PC-3 (cell line): ENCODE measurements around the gene TSGA10. TPM values are rescaled to one million over a fixed set of nuclear protein-coding genes. Genes with fewer than 3 reads are reported as not detected.

ENCODE experiments used
- ATAC-seq: fragments of 200-7000 bp; cut with Tn5 transposase; 2 replicates; pipeline ENCODE4 v1.9.1; 2020; ENCODE audit warnings: mild to moderate bottlenecking, moderate library complexity
- BruUV-seq: library from RNA; stranded (reverse); fragments of 400-500 nt; replicated peaks from 2 replicates; lab custom pipeline; 2021; lab: Mats Ljungman, UMichigan
- CTCF ChIA-PET: fragments of 300-600 bp; sonication (Branson Sonifier 250); formaldehyde crosslinking; loops from one replicate; lab custom pipeline; 2022; ENCODE audit warnings: antibody characterized with exemption; lab: Charles Lee
- POLR2A ChIA-PET: fragments of 300-600 bp; sonication (Branson Sonifier 250); formaldehyde crosslinking; loops from one replicate; lab custom pipeline; 2022; ENCODE audit warnings: antibody characterized with exemption; ENCODE audit not compliant: unreplicated experiment; lab: Charles Lee
- DNase-seq: peaks from one replicate; pipeline ENCODE4 v3.0.0-alpha.2; 2015
- H2AFZ ChIP-seq: fragments of 300-600 bp; sonication (generic); 2 replicates; pipeline ENCODE4 v1.6.0; 2016; ENCODE audit warnings: antibody characterized with exemption, low read length
- H3F3A ChIP-seq: fragments of 300-600 bp; sonication (generic); one replicate; pipeline ENCODE4 v1.6.0; 2017; ENCODE audit warnings: antibody characterized with exemption, low read length, control low read depth, mild to moderate bottlenecking; ENCODE audit not compliant: unreplicated experiment
- H3K27ac ChIP-seq: fragments of 300-600 bp; sonication (generic); 2 replicates; pipeline ENCODE4 v1.5.1; 2016; ENCODE audit warnings: mild to moderate bottlenecking, low read length
- H3K27me3 ChIP-seq: fragments of 300-600 bp; sonication (generic); 2 replicates; pipeline ENCODE4 v1.6.1; 2016; ENCODE audit warnings: low read length, mixed read lengths
- H3K36me3 ChIP-seq: fragments of 300-600 bp; sonication (generic); 2 replicates; pipeline ENCODE4 v1.6.1; 2016; ENCODE audit warnings: low read depth, mixed run types, low read length, mixed read lengths
- H3K4me1 ChIP-seq: fragments of 300-600 bp; sonication (generic); 2 replicates; pipeline ENCODE4 v1.5.1; 2016; ENCODE audit warnings: low read length; ENCODE audit not compliant: insufficient read depth
- H3K4me2 ChIP-seq: fragments of 300-600 bp; sonication (generic); 2 replicates; pipeline ENCODE4 v1.6.0; 2016; ENCODE audit warnings: low read length
- H3K4me3 ChIP-seq: fragments of 300-600 bp; sonication (generic); 2 replicates; pipeline ENCODE4 v1.5.1; 2016; ENCODE audit warnings: mild to moderate bottlenecking, low read length, mixed read lengths
- H3K79me2 ChIP-seq: fragments of 300-600 bp; sonication (generic); 2 replicates; pipeline ENCODE4 v1.6.1; 2017; ENCODE audit warnings: low read length, mixed read lengths
- H3K9ac ChIP-seq: fragments of 300-600 bp; sonication (generic); 2 replicates; pipeline ENCODE4 v1.6.0; 2016; ENCODE audit warnings: mild to moderate bottlenecking, low read length
- H3K9me2 ChIP-seq: fragments of 300-600 bp; sonication (generic); replicated peaks from 2 replicates; pipeline ENCODE4 v1.6.1; 2016; ENCODE audit warnings: mixed run types, low read length, mixed read lengths
- H3K9me3 ChIP-seq: fragments of 300-600 bp; sonication (generic); 2 replicates; pipeline ENCODE4 v1.6.1; 2016; ENCODE audit warnings: low read length, mixed read lengths
- H4K20me1 ChIP-seq: fragments of 300-600 bp; sonication (generic); 2 replicates; pipeline ENCODE4 v1.6.1; 2016; ENCODE audit warnings: low read length, mixed read lengths
- EZH2 ChIP-seq: fragments of 300-600 bp; sonication (generic); IDR thresholded peaks from one replicate; pipeline ENCODE4 v1.6.1; 2017; ENCODE audit warnings: antibody characterized with exemption, mild to moderate bottlenecking, low read length; ENCODE audit not compliant: unreplicated experiment
- EZH2phosphoT487 ChIP-seq: fragments of 300-600 bp; sonication (generic); IDR thresholded peaks from 2 replicates; pipeline ENCODE4 v1.6.1; 2018; ENCODE audit warnings: mild to moderate bottlenecking, antibody characterized with exemption, low read length, borderline replicate concordance
- intact Hi-C: fragments of 100-400 bp; cut with micrococcal nuclease; formaldehyde crosslinking; loops from 2 replicates; pipeline ENCODE4 v1.9.0; 2023
- total RNA-seq: library from RNA; depleted of rRNA; stranded (reverse); fragments of >200 nt; gene quantifications from 2 replicates; pipeline ENCODE4 v1.2.3, GENCODE V29; 2014
- TF ChIP-seq, protein P1 (sequence below): fragments of 300-600 bp; sonication (generic); conservative IDR thresholded peaks from 2 replicates; pipeline ENCODE4 v1.5.1; 2017; ENCODE audit warnings: antibody characterized with exemption, low read depth, mild to moderate bottlenecking, low read length

The TSGA10 gene
- total RNA-seq, 1 experiment from 2014 or later: 8.9 TPM

DNA sequence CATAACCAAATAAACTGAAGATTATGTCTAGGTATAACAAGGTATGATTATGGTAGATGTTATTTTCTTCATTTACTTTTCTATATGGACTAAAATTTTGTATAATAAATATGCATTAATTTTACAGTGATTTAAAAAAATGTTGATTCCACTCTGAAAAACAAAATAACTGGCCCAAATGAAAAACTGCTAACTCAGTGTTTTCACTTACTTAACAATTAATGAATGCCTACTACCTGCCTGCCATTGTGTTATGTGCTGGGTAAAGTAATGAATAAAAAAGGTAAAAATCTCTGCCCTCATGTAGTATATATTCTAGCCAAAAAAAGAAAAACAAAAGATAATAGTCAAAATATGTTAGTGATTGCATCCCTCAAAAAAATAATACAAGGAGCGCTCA is 42.8 kb downstream of the TSGA10 start:
- no peaks in the 10 kb centered on the region for H3K27me3 ChIP-seq
- H3K4me2 ChIP-seq: no peak overlapping the region
- no peak overlapping the region for H2AFZ ChIP-seq
- H4K20me1 ChIP-seq: no peaks in the 10 kb centered on the region
- CTCF ChIA-PET: no interaction called here
- ATAC-seq: no peak
- BruUV-seq: no TSS peak
- H3K9me3 ChIP-seq: no peaks in the 10 kb centered on the region
- no peaks in the 10 kb centered on the region for H3K36me3 ChIP-seq
- no peak overlapping the region for H3K27ac ChIP-seq
- H3K4me1 ChIP-seq: peaks cover 2% of the 10 kb centered on the region; the same call in 1 of the 2 replicates
- DNase-seq: no peak
- no peaks in the 10 kb centered on the region for H3F3A ChIP-seq
- H3K4me3 ChIP-seq: no peak overlapping the region
- H3K9ac ChIP-seq: no peak overlapping the region
- intact Hi-C loops: no loop called here
- TF ChIP-seq EZH2 (no peak), EZH2phosphoT487 (no peak)
- TF ChIP-seq, protein P1, sequence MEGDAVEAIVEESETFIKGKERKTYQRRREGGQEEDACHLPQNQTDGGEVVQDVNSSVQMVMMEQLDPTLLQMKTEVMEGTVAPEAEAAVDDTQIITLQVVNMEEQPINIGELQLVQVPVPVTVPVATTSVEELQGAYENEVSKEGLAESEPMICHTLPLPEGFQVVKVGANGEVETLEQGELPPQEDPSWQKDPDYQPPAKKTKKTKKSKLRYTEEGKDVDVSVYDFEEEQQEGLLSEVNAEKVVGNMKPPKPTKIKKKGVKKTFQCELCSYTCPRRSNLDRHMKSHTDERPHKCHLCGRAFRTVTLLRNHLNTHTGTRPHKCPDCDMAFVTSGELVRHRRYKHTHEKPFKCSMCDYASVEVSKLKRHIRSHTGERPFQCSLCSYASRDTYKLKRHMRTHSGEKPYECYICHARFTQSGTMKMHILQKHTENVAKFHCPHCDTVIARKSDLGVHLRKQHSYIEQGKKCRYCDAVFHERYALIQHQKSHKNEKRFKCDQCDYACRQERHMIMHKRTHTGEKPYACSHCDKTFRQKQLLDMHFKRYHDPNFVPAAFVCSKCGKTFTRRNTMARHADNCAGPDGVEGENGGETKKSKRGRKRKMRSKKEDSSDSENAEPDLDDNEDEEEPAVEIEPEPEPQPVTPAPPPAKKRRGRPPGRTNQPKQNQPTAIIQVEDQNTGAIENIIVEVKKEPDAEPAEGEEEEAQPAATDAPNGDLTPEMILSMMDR: no peak
- POLR2A ChIA-PET: no interaction called here
- no peaks in the 10 kb centered on the region for H3K9me2 ChIP-seq
- H3K79me2 ChIP-seq: no peaks in the 10 kb centered on the region

DNA sequence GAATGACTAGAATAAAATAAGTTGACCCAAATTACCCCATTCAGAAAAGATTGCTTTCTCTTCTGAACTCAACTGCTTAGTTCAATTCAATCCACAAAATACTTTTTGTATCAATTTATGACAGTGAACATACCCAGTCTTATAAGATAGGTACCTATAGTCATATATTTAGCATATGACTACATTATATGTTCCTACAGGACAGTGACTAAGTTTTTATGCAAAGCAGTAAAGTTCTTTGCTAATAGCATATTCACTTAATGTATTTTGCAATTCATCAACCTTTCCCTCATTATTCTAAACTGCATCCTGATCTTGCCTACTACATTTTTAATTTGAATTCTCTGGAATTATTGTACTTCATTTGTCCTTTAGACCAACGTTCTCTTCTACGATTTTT is 43.5 kb downstream of the TSGA10 start:
- ATAC-seq: no peak
- TF ChIP-seq EZH2phosphoT487 (no peak), EZH2 (no peak)
- TF ChIP-seq, protein P1: no peak
- Histone ChIP-seq H3K9me2 (no peaks in the 10 kb centered on the region), H3K4me2 (no peak overlapping the region), H3K9ac (no peak overlapping the region), H3K9me3 (no peaks in the 10 kb centered on the region), H2AFZ (no peak overlapping the region), H3K79me2 (no peaks in the 10 kb centered on the region), H3K4me1 (peaks cover 6% of the 10 kb centered on the region; the same call in 1 of the 2 replicates), H3K27me3 (no peaks in the 10 kb centered on the region), H3F3A (no peaks in the 10 kb centered on the region), H3K4me3 (no peak overlapping the region), H3K36me3 (no peaks in the 10 kb centered on the region), H3K27ac (no peak overlapping the region), H4K20me1 (no peaks in the 10 kb centered on the region)
- POLR2A ChIA-PET: no interaction called here
- DNase-seq: no peak
- CTCF ChIA-PET: no interaction called here
- intact Hi-C loops: no loop called here
- BruUV-seq: no TSS peak

DNA sequence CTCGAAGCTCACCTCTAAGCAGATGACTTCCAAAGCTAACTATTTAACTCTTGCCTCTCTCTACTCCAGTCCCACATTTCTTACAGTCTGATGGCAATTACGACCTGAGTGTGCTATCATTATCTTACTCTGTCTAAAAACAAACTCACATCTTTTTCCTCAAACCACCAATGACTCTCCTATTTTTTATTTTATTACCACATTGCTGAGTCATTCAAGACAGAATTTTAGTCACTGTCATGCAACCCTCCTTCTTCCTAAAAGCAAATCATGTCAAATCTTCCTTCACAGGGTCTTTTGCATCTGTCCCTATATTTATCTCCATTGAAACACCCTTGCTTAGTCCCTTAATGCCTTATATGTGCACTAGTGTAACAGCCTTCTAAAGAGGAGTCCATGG is 47.8 kb downstream of the TSGA10 start:
- no peaks in the 10 kb centered on the region for H3K27me3 ChIP-seq
- H3K9me3 ChIP-seq: no peaks in the 10 kb centered on the region
- no peaks in the 10 kb centered on the region for H3K9me2 ChIP-seq
- H3K27ac ChIP-seq: no peak overlapping the region
- CTCF ChIA-PET: no interaction called here
- POLR2A ChIA-PET: no interaction called here
- no peaks in the 10 kb centered on the region for H3K36me3 ChIP-seq
- no TSS peak for BruUV-seq
- no peak overlapping the region for H3K4me3 ChIP-seq
- H3K4me1 ChIP-seq: peaks cover 6% of the 10 kb centered on the region; the same call in 1 of the 2 replicates
- TF ChIP-seq, protein P1: no peak
- TF ChIP-seq EZH2phosphoT487 (no peak), EZH2 (no peak)
- H2AFZ ChIP-seq: 0 out of 2 replicates have a peak overlapping the region, but pooled peaks have one; percentile 3
- ATAC-seq (no peak), DNase-seq (peak; percentile 33)
- H4K20me1 ChIP-seq: no peaks in the 10 kb centered on the region
- H3K4me2 ChIP-seq: no peak overlapping the region
- intact Hi-C loops: no loop called here
- H3K9ac ChIP-seq: no peak overlapping the region
- no peaks in the 10 kb centered on the region for H3K79me2 ChIP-seq
- no peaks in the 10 kb centered on the region for H3F3A ChIP-seq
